HCT116 (cell line): Measurements from ENCODE around the gene TAS2R14. TPM values are rescaled to one million over a fixed set of nuclear protein-coding genes. Genes with fewer than 3 reads are reported as not detected.

Experiments
- ATAC-seq: fragments of 200-7000 bp; cut with Tn5 transposase; 2 replicates; pipeline ENCODE4 v1.9.1; 2020; ENCODE audit warnings: mild to moderate bottlenecking, moderate library complexity
- BruUV-seq: library from RNA; stranded (reverse); fragments of 400-500 nt; replicated peaks from 2 replicates; lab custom pipeline; 2021; lab: Mats Ljungman, UMichigan
- CTCF ChIA-PET: fragments of 300-600 bp; sonication (Branson Sonifier 250); formaldehyde crosslinking; loops from one replicate; lab custom pipeline; 2021; ENCODE audit warnings: antibody characterized with exemption; lab: Charles Lee
- POLR2A ChIA-PET: fragments of 300-600, 350-600 bp; sonication (Branson Sonifier 250); formaldehyde crosslinking; loops from one replicate; lab custom pipeline; 2021; ENCODE audit warnings: antibody characterized with exemption; lab: Charles Lee
- RAD21 ChIA-PET, 2 experiments: fragments of 300-600 bp; sonication (Branson Sonifier 250); formaldehyde crosslinking; loops; one replicate each; lab custom pipeline; 2023; ENCODE audit warnings: low total read pairs in 2 of 2; ENCODE audit not compliant: uncharacterized antibody in 2 of 2, unreplicated experiment in 2 of 2, low non-redundant PET in 1 of 2; lab: Charles Lee
- DNase-seq: peaks from one replicate; pipeline ENCODE4 v3.0.0-alpha.2; 2010; ENCODE audit warnings: low read depth, low spot score
- H2AFZ ChIP-seq: fragments of 200-600 bp; shearing (Covaris generic), sonication (generic); 2 replicates; pipeline ENCODE4 v1.6.1; 2017; ENCODE audit warnings: low read depth, mixed run types, mixed read lengths, antibody characterized with exemption, low read length; ENCODE audit not compliant: poor library complexity, severe bottlenecking
- H3K27ac ChIP-seq: 2 replicates; pipeline ENCODE4 v1.5.1; 2012; ENCODE audit warnings: low read depth, low read length
- H3K27me3 ChIP-seq: fragments of 200-600 bp; sonication (generic); 2 replicates; pipeline ENCODE4 v1.6.1; 2016; ENCODE audit warnings: mixed run types, low read length, mixed read lengths; ENCODE audit not compliant: insufficient read depth
- H3K36me3 ChIP-seq, 2 experiments: fragments of 200-500 bp in 1 of 2; fragments of 200-600 bp in 1 of 2; sonication (Bioruptor generic) in 1 of 2; sonication (generic) in 1 of 2; 2 replicates each; pipeline versions ENCODE4 v1.5.1 to v1.6.1; 2014 to 2016; ENCODE audit warnings: low read length in 2 of 2, inconsistent platforms in 1 of 2, mixed read lengths in 1 of 2, mixed run types in 1 of 2; ENCODE audit not compliant: insufficient read depth in 2 of 2, control insufficient read depth in 1 of 2
- H3K4me1 ChIP-seq, 2 experiments: fragments of 200-600 bp in 1 of 2; sonication (generic) in 1 of 2; 2 replicates each; pipeline versions ENCODE4 v1.5.1 to v1.6.1; 2012 to 2017; ENCODE audit warnings: low read length in 2 of 2, inconsistent platforms in 1 of 2, mild to moderate bottlenecking in 1 of 2, mixed read lengths in 1 of 2, mixed run types in 1 of 2, moderate library complexity in 1 of 2; ENCODE audit not compliant: insufficient read depth in 2 of 2, control insufficient read depth in 1 of 2
- H3K4me2 ChIP-seq: fragments of 200-600 bp; sonication (generic); 2 replicates; pipeline ENCODE4 v1.6.1; 2017; ENCODE audit warnings: mixed run types, low read length, mixed read lengths
- H3K4me3 ChIP-seq, 2 experiments: fragments of 200-600 bp in 1 of 2; sonication (generic) in 1 of 2; replicated peaks in 1 of 2; 2 replicates each; pipeline ENCODE4 v1.5.1; 2011 to 2016; ENCODE audit warnings: low read length in 2 of 2, control low read depth in 1 of 2, low read depth in 1 of 2, mild to moderate bottlenecking in 1 of 2, mixed read lengths in 1 of 2, mixed run types in 1 of 2
- H3K79me2 ChIP-seq: fragments of 200-600 bp; sonication (generic); 2 replicates; pipeline ENCODE4 v1.6.1; 2017; ENCODE audit warnings: mild to moderate bottlenecking, mixed run types, low read length, moderate library complexity, mixed read lengths; ENCODE audit not compliant: insufficient read depth
- H3K9ac ChIP-seq: fragments of 200-600 bp; sonication (generic); 2 replicates; pipeline ENCODE4 v1.6.1; 2016; ENCODE audit warnings: low read length, mixed read lengths
- H3K9me2 ChIP-seq: fragments of 200-600 bp; sonication (generic), shearing (Covaris generic); 2 replicates; pipeline ENCODE4 v1.6.1; 2017; ENCODE audit warnings: mixed run types, mild to moderate bottlenecking, moderate library complexity; ENCODE audit not compliant: insufficient read depth
- H3K9me3 ChIP-seq, 2 experiments: fragments of 200-500 bp in 1 of 2; fragments of 200-600 bp in 1 of 2; sonication (Bioruptor generic) in 1 of 2; sonication (generic) in 1 of 2; 2 replicates each; pipeline ENCODE4 v1.6.1; 2014 to 2017; ENCODE audit warnings: low read length in 2 of 2, mixed read lengths in 2 of 2, inconsistent platforms in 1 of 2, low read depth in 1 of 2, mild to moderate bottlenecking in 1 of 2, mixed run types in 1 of 2, moderate library complexity in 1 of 2; ENCODE audit not compliant: control insufficient read depth in 1 of 2, insufficient read depth in 1 of 2
- H4K20me1 ChIP-seq: fragments of 200-600 bp; sonication (generic), shearing (Covaris generic); 2 replicates; pipeline ENCODE4 v1.6.1; 2017; ENCODE audit warnings: mixed run types, mild to moderate bottlenecking, moderate library complexity; ENCODE audit not compliant: insufficient read depth
- ATF3 ChIP-seq: IDR thresholded peaks from 2 replicates; pipeline ENCODE4 v1.6.1; 2012
- CBX3 ChIP-seq: IDR thresholded peaks from 2 replicates; pipeline ENCODE4 v1.6.1; 2012; ENCODE audit warnings: low read depth
- EGR1 ChIP-seq: IDR thresholded peaks from 2 replicates; pipeline ENCODE4 v1.6.1; 2012; ENCODE audit warnings: low read depth
- EZH2phosphoT487 ChIP-seq: fragments of 200-600 bp; IDR thresholded peaks from 2 replicates; pipeline ENCODE4 v1.6.1; 2018; ENCODE audit warnings: antibody characterized with exemption, borderline replicate concordance
- POLR2A ChIP-seq: IDR thresholded peaks from 2 replicates; pipeline ENCODE4 v1.7.0; 2011; ENCODE audit warnings: borderline replicate concordance; ENCODE audit not compliant: insufficient read depth, insufficient read length; ENCODE audit errors: extremely low read depth
- REST ChIP-seq: IDR thresholded peaks from 2 replicates; pipeline ENCODE4 v1.6.1; 2012; ENCODE audit warnings: low read depth
- SIN3A ChIP-seq: IDR thresholded peaks from 2 replicates; pipeline ENCODE4 v1.6.1; 2012; ENCODE audit warnings: low read depth
- SP1 ChIP-seq: IDR thresholded peaks from 2 replicates; pipeline ENCODE4 v1.6.1; 2012; ENCODE audit warnings: low read depth
- intact Hi-C: fragments of 100-400 bp; cut with micrococcal nuclease; formaldehyde crosslinking; loops from 2 replicates; pipeline ENCODE4 v1.10.0; 2022
- total RNA-seq: library from RNA; stranded (reverse); gene quantifications from one replicate; pipeline ENCODE4 v1.2.1, GENCODE V29; 2021; ENCODE audit not compliant: unreplicated experiment

TAS2R14 gene
- total RNA-seq, 1 experiment from 2014 or later = 1.9 TPM

GRCh38 chr12:10982244-10982643 lies 43.2 kb upstream of the TAS2R14 start:
- ATAC-seq = no peak
- intact Hi-C loops = no loop called here

More at GRCh38 chr12:10982244-10982643, 43.2 kb upstream of the TAS2R14 start:
- ChIA-PET CTCF (no interaction called here), RAD21 (no interaction called here), POLR2A (no interaction called here)
- Histone ChIP-seq H3K27me3 (no peaks in the 10 kb centered on the region), H3K9me2 (no peaks in the 10 kb centered on the region), H3K79me2 (peaks cover 3% of the 10 kb centered on the region; the same call in 1 of the 2 replicates), H3K4me2 (no peak overlapping the region), H3K4me1 (no peaks in the 10 kb centered on the region), H3K9me3 (no peaks in the 10 kb centered on the region), H3K9ac (no peak overlapping the region), H3K36me3 (no peaks in the 10 kb centered on the region), H3K27ac (no peak overlapping the region), H2AFZ (no peak overlapping the region), H3K4me3 (no peak overlapping the region), H4K20me1 (no peaks in the 10 kb centered on the region)
- DNase-seq = no peak
- BruUV-seq = no TSS peak
- TF ChIP-seq REST = no peak
- no peak for TF ChIP-seq SP1
- no peak for TF ChIP-seq SIN3A
- TF ChIP-seq POLR2A = no peak
- TF ChIP-seq ATF3 = no peak
- TF ChIP-seq CBX3 = no peak
- TF ChIP-seq EZH2phosphoT487 = no peak
- TF ChIP-seq EGR1 = no peak
